ENCODE data around the gene CCDC102B. TPM values are rescaled to one million over a fixed set of nuclear protein-coding genes. Genes with fewer than 3 reads are reported as not detected.

The CCDC102B gene
- total and polyA plus RNA-seq, 2 experiments from 2014 or later: 1.3 to 2.1 TPM

DNA sequence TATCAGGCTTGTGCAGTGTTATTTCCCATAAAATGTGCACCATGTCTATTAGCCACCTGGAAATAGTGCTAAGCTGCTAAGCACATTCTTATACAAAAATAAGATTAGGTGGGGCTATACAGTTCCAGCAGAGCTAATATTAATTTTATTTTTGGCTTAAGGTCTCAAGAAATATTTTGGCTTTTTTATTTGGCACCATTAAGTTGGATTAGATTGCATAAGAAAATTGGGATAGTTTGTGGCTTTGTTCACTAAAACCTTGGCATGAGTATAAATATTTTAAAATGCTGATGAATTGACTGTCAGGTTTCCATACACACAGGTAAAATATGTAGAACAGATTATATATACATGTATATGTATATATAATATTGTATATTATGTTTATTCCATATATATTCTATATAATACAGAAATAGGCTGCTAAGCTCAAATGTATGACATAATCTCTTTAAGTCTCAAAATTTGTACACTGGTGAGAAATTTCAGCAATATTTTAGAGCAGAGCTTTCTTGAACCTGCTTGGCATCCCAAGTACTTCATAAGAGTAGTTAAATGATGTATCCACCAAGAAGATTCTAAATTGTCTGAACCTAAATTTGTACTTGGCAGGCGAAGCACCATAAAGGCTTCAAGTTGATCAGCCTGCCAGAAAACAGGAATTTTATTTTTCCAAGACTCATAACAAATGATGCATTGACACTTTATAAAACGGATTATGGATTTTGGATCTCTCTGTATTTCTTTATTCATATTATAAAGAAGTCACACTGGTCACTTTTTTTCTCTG is 32.6 kb downstream of the CCDC102B start:
- Histone ChIP-seq H3K36me3 (ENCODE audit: insufficient read depth) (no peaks in the 10 kb centered on the region), H3K27me3 (ENCODE audit: insufficient read depth) (no peaks in the 10 kb centered on the region), H3F3A (replicated peaks; ENCODE audit: low read depth) (no peaks in the 10 kb centered on the region), H3K79me2 (replicated peaks; ENCODE audit: insufficient read depth) (no peaks in the 10 kb centered on the region), H3K4me3 (no peak overlapping the region), H4K20me1 (replicated peaks; ENCODE audit: insufficient read depth) (no peaks in the 10 kb centered on the region), H3K27ac (ENCODE audit: low read depth) (no peak overlapping the region), H3K4me1 (ENCODE audit: insufficient read depth) (peaks cover 14% of the 10 kb centered on the region), H2AFZ (no peak overlapping the region), H3K9me2 (ENCODE audit: insufficient read depth) (no peaks in the 10 kb centered on the region), H3K4me2 (peak overlapping the region; percentile 27; the same call in 1 of the 2 replicates)
- Mint-ChIP-seq H3K9me3 (no peaks in the 10 kb centered on the region), H3K36me3 (ENCODE audit: low read depth) (no peaks in the 10 kb centered on the region), H3K4me3 (no peak overlapping the region), H3K27ac (no peak overlapping the region), H3K4me1 (no peaks in the 10 kb centered on the region), H3K27me3 (ENCODE audit: insufficient read depth, low read depth, poor library complexity) (no peaks in the 10 kb centered on the region)
- DNase-seq (ENCODE audit: low spot score) (no peak), ATAC-seq (no peak)
- TF ChIP-seq, protein P1, sequence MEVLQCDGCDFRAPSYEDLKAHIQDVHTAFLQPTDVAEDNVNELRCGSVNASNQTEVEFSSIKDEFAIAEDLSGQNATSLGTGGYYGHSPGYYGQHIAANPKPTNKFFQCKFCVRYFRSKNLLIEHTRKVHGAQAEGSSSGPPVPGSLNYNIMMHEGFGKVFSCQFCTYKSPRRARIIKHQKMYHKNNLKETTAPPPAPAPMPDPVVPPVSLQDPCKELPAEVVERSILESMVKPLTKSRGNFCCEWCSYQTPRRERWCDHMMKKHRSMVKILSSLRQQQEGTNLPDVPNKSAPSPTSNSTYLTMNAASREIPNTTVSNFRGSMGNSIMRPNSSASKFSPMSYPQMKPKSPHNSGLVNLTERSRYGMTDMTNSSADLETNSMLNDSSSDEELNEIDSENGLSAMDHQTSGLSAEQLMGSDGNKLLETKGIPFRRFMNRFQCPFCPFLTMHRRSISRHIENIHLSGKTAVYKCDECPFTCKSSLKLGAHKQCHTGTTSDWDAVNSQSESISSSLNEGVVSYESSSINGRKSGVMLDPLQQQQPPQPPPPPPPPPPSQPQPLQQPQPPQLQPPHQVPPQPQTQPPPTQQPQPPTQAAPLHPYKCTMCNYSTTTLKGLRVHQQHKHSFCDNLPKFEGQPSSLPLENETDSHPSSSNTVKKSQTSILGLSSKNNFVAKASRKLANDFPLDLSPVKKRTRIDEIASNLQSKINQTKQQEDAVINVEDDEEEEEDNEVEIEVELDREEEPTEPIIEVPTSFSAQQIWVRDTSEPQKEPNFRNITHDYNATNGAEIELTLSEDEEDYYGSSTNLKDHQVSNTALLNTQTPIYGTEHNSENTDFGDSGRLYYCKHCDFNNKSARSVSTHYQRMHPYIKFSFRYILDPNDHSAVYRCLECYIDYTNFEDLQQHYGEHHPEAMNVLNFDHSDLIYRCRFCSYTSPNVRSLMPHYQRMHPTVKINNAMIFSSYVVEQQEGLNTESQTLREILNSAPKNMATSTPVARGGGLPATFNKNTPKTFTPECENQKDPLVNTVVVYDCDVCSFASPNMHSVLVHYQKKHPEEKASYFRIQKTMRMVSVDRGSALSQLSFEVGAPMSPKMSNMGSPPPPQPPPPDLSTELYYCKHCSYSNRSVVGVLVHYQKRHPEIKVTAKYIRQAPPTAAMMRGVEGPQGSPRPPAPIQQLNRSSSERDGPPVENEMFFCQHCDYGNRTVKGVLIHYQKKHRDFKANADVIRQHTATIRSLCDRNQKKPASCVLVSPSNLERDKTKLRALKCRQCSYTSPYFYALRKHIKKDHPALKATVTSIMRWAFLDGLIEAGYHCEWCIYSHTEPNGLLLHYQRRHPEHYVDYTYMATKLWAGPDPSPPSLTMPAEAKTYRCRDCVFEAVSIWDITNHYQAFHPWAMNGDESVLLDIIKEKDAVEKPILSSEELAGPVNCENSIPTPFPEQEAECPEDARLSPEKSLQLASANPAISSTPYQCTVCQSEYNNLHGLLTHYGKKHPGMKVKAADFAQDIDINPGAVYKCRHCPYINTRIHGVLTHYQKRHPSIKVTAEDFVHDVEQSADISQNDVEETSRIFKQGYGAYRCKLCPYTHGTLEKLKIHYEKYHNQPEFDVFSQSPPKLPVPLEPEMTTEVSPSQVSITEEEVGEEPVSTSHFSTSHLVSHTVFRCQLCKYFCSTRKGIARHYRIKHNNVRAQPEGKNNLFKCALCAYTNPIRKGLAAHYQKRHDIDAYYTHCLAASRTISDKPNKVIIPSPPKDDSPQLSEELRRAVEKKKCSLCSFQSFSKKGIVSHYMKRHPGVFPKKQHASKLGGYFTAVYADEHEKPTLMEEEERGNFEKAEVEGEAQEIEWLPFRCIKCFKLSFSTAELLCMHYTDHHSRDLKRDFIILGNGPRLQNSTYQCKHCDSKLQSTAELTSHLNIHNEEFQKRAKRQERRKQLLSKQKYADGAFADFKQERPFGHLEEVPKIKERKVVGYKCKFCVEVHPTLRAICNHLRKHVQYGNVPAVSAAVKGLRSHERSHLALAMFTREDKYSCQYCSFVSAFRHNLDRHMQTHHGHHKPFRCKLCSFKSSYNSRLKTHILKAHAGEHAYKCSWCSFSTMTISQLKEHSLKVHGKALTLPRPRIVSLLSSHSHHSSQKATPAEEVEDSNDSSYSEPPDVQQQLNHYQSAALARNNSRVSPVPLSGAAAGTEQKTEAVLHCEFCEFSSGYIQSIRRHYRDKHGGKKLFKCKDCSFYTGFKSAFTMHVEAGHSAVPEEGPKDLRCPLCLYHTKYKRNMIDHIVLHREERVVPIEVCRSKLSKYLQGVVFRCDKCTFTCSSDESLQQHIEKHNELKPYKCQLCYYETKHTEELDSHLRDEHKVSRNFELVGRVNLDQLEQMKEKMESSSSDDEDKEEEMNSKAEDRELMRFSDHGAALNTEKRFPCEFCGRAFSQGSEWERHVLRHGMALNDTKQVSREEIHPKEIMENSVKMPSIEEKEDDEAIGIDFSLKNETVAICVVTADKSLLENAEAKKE (CRISPR knock-in tag; IDR thresholded peaks at IDR 0.05): no peak
- TF ChIP-seq JUNB (IDR thresholded peaks at IDR 0.05; ENCODE audit: unreplicated experiment) (no peak), ZNF114 (CRISPR knock-in tag; IDR thresholded peaks at IDR 0.05) (no peak), EZH2phosphoT487 (IDR thresholded peaks at IDR 0.05; ENCODE audit: unreplicated experiment) (no peak), POLR2AphosphoS5 (IDR thresholded peaks at IDR 0.05; ENCODE audit: low read depth) (no peak)

DNA sequence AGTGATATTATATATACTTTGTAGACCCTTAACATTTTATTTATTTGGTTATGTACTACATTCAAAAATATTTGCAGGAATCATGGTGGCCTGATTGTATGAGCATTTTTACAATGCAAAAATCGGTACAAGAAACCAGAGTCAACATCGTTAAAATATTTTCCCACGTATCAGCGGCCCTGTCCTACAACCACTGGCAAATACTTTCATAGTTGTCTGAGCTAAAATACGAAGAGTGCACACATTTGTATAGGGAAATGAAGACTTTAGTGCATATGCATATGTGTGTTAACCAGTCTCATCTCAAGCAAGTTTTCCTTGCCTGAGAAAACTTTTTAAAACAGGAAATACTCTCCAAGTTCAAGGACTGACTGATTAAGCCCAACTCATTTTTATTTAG is 35.9 kb downstream of the CCDC102B start:
- H4K20me1 ChIP-seq (replicated peaks; ENCODE audit: insufficient read depth): no peaks in the 10 kb centered on the region
- H3K4me3 ChIP-seq: no peak overlapping the region
- no peak overlapping the region for H2AFZ ChIP-seq
- H3K9me2 ChIP-seq (ENCODE audit: insufficient read depth): 0 out of 2 replicates have a peak, but pooled peaks cover 5% of the 10 kb centered on the region
- H3K36me3 ChIP-seq (ENCODE audit: insufficient read depth): no peaks in the 10 kb centered on the region
- no peak overlapping the region for H3K4me2 ChIP-seq
- ATAC-seq: no peak
- Mint-ChIP-seq H3K4me3 (no peak overlapping the region), H3K4me1 (no peaks in the 10 kb centered on the region), H3K36me3 (ENCODE audit: low read depth) (no peaks in the 10 kb centered on the region), H3K27ac (no peak overlapping the region), H3K27me3 (ENCODE audit: insufficient read depth, low read depth, poor library complexity) (no peaks in the 10 kb centered on the region), H3K9me3 (no peaks in the 10 kb centered on the region)
- DNase-seq (ENCODE audit: low spot score): no peak
- no peaks in the 10 kb centered on the region for H3K27me3 ChIP-seq (ENCODE audit: insufficient read depth)
- no peak overlapping the region for H3K27ac ChIP-seq (ENCODE audit: low read depth)
- no peaks in the 10 kb centered on the region for H3K79me2 ChIP-seq (replicated peaks; ENCODE audit: insufficient read depth)
- H3K4me1 ChIP-seq (ENCODE audit: insufficient read depth): peaks cover 14% of the 10 kb centered on the region
- no peaks in the 10 kb centered on the region for H3F3A ChIP-seq (replicated peaks; ENCODE audit: low read depth)
- no peak for TF ChIP-seq ZNF331 (CRISPR knock-in tag; IDR thresholded peaks at IDR 0.05; ENCODE audit: low read depth)
- TF ChIP-seq, protein P2, sequence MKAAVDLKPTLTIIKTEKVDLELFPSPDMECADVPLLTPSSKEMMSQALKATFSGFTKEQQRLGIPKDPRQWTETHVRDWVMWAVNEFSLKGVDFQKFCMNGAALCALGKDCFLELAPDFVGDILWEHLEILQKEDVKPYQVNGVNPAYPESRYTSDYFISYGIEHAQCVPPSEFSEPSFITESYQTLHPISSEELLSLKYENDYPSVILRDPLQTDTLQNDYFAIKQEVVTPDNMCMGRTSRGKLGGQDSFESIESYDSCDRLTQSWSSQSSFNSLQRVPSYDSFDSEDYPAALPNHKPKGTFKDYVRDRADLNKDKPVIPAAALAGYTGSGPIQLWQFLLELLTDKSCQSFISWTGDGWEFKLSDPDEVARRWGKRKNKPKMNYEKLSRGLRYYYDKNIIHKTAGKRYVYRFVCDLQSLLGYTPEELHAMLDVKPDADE (IDR thresholded peaks at IDR 0.05): no peak
- no peak for TF ChIP-seq CREB1 (CRISPR knock-in tag; IDR thresholded peaks at IDR 0.05; ENCODE audit: low read depth)
- no peak for TF ChIP-seq STAT1 (IDR thresholded peaks at IDR 0.05; ENCODE audit: unreplicated experiment)
- TF ChIP-seq ZNF114 (CRISPR knock-in tag; IDR thresholded peaks at IDR 0.05): no peak
- TF ChIP-seq POLR2AphosphoS5 (IDR thresholded peaks at IDR 0.05; ENCODE audit: low read depth): no peak
- TF ChIP-seq, protein P3, sequence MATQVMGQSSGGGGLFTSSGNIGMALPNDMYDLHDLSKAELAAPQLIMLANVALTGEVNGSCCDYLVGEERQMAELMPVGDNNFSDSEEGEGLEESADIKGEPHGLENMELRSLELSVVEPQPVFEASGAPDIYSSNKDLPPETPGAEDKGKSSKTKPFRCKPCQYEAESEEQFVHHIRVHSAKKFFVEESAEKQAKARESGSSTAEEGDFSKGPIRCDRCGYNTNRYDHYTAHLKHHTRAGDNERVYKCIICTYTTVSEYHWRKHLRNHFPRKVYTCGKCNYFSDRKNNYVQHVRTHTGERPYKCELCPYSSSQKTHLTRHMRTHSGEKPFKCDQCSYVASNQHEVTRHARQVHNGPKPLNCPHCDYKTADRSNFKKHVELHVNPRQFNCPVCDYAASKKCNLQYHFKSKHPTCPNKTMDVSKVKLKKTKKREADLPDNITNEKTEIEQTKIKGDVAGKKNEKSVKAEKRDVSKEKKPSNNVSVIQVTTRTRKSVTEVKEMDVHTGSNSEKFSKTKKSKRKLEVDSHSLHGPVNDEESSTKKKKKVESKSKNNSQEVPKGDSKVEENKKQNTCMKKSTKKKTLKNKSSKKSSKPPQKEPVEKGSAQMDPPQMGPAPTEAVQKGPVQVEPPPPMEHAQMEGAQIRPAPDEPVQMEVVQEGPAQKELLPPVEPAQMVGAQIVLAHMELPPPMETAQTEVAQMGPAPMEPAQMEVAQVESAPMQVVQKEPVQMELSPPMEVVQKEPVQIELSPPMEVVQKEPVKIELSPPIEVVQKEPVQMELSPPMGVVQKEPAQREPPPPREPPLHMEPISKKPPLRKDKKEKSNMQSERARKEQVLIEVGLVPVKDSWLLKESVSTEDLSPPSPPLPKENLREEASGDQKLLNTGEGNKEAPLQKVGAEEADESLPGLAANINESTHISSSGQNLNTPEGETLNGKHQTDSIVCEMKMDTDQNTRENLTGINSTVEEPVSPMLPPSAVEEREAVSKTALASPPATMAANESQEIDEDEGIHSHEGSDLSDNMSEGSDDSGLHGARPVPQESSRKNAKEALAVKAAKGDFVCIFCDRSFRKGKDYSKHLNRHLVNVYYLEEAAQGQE (IDR thresholded peaks at IDR 0.05; ENCODE audit: unreplicated experiment): no peak
- TF ChIP-seq NANOG (IDR thresholded peaks at IDR 0.05; ENCODE audit: borderline replicate concordance): no peak
